HEK293T (cell line): ENCODE measurements around the gene PDK4.

Experiments
- ELF4 ChIP-seq: fragments of 450-650 bp; IDR thresholded peaks from 2 replicates; pipeline ENCODE4 v1.6.1; 2017; ENCODE audit warnings: antibody characterized with exemption
- L3MBTL2 ChIP-seq: fragments of 450-650 bp; conservative IDR thresholded peaks from 2 replicates; pipeline ENCODE4 v1.6.1; 2016; ENCODE audit warnings: mild to moderate bottlenecking
- LEF1 ChIP-seq: fragments of 450-650 bp; IDR thresholded peaks from 2 replicates; pipeline ENCODE4 v1.6.1; 2017; ENCODE audit warnings: mild to moderate bottlenecking, borderline replicate concordance
- SP1 ChIP-seq: fragments of 450-650 bp; IDR thresholded peaks from 2 replicates; pipeline ENCODE4 v1.6.1; 2017
- SUZ12 ChIP-seq: fragments of 450-650 bp; IDR thresholded peaks from 2 replicates; pipeline ENCODE4 v1.6.1; 2016; ENCODE audit warnings: mild to moderate bottlenecking

DNA sequence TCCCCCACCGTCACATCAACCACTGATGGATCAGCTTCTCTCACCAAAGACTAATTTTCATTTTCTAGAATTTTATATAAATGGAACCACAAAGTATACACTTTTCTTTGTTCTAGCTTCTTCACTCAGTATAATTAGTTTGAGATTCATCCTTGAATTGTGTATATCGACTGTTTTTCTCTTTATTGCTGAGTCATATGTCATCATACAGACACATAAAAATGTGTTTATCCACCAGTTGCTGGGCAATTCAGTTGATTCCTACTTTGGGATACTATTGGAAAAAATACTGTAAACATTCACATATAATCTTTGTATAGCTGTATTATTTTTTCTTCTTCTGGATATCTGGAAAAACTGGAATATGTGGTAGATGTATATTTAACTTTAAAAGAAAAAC is 26.6 kb downstream of the PDK4 start:
- TF ChIP-seq SP1 (no peak), L3MBTL2 (no peak), LEF1 (no peak), SUZ12 (no peak), ELF4 (no peak)
